Astrocyte of the spinal cord (primary cell): ENCODE data around the gene FOSL2.

Experiments used
- DNase-seq: peaks from one replicate; pipeline ENCODE4 v3.0.0; 2011; ENCODE audit warnings: low read depth, low spot score
- H3K4me3 ChIP-seq: 2 replicates; pipeline ENCODE4 v1.5.1; 2011; ENCODE audit warnings: low read depth, mild to moderate bottlenecking, low read length, moderate library complexity
- in situ Hi-C: cut with HindIII; loops from 2 replicates; pipeline ENCODE4 v1.10.0; 2017; ENCODE audit warnings: low sequenced_read_pairs
- TF ChIP-seq, protein P1 (sequence below): IDR thresholded peaks from 2 replicates; pipeline ENCODE4 v1.5.1; 2012; ENCODE audit warnings: low read depth, mild to moderate bottlenecking, low read length, inconsistent platforms

The FOSL2 gene

DNA sequence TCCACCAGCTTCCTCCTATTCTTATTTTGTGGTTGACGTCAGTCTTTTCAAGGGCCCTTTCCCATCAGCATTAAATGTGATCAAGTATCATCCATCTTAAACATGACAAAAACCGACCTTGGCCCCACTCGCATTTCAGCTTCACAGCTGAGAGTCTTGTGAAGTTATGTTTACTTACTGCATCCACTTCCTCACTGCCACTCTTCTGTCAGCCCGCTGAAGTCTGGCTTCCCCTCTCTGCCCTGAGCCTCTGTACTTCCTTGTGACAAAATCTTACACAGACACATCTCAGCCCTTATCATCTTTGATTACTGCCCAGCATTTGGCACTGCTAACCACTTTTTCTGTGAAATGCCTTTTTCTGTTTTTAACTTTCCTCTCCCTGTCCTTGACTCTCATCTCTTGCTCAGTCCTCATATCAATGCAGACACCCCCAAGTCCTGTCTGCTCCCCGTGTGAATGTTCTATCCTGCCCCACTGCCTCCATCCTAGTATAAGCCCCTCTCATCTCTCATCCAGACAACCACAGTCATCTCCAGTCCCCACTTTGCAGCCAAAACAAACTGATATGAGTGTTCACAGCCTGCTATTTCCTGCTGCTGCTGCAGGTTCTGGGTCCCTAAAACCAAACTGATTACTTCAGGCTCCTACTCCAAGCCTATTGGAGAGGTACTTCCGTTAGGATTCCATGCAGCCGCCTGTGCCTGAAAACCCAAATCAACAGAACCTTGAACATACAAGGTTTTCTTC, 31.4 kb downstream of the FOSL2 start:
- no peak overlapping the region for H3K4me3 ChIP-seq
- peak; percentile 12 for DNase-seq
- in situ Hi-C loops = no loop called here
- TF ChIP-seq, protein P1, sequence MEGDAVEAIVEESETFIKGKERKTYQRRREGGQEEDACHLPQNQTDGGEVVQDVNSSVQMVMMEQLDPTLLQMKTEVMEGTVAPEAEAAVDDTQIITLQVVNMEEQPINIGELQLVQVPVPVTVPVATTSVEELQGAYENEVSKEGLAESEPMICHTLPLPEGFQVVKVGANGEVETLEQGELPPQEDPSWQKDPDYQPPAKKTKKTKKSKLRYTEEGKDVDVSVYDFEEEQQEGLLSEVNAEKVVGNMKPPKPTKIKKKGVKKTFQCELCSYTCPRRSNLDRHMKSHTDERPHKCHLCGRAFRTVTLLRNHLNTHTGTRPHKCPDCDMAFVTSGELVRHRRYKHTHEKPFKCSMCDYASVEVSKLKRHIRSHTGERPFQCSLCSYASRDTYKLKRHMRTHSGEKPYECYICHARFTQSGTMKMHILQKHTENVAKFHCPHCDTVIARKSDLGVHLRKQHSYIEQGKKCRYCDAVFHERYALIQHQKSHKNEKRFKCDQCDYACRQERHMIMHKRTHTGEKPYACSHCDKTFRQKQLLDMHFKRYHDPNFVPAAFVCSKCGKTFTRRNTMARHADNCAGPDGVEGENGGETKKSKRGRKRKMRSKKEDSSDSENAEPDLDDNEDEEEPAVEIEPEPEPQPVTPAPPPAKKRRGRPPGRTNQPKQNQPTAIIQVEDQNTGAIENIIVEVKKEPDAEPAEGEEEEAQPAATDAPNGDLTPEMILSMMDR = no peak

DNA sequence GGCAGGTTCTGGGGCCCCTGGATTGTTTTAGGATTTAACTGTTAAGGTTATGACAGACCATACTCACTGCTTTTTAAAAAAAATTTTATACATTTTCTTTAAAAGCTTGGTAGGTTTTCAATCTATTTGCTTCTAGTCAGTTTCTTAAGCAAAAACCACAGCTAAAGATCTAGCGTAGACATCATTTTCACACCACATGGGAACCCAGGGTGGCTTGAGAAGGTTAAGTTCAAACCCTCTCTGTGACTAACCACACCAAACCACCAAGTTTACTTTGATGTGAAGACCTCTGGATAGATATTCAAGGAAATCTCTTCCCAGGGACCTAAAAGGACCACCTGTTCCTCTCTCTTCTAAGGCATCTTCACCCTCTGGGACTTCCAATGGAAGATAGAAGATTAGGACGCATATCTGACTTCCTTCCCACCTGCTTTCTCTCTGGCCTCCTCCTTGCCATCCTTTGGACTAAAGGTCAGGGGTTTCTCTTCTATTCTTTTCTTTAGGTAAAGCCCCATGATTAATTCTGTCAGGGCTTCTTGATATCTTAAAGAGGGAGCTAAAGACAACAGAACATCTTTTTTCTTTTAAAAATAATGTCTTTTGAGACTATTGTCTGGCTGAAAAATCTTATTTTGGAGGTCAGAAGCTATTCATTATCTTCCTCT, 32.3 kb downstream of the FOSL2 start:
- TF ChIP-seq, protein P1 = no peak
- in situ Hi-C loops = no loop called here
- H3K4me3 ChIP-seq = no peak overlapping the region
- DNase-seq = no peak

DNA sequence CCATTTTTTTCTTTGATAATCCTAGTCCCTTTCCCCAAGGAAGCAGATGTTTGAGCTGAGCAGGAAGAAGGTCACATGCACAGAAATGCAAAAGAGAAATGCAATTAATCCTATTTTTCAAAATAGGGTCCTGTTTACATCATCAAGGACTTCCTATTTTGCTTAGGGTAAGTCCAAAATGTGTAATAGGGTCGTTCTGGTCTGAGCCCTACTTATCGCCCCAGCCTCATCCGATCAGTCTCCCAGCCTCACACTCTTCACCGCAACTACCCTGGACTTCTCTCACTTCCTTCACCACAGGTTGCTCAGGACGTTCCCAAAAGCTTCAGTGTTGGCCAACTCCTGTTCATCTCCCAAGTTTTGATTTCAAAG, 32.8 kb downstream of the FOSL2 start:
- TF ChIP-seq, protein P1 = no peak
- H3K4me3 ChIP-seq = no peak overlapping the region
- DNase-seq = no peak
- in situ Hi-C loops = no loop called here

DNA sequence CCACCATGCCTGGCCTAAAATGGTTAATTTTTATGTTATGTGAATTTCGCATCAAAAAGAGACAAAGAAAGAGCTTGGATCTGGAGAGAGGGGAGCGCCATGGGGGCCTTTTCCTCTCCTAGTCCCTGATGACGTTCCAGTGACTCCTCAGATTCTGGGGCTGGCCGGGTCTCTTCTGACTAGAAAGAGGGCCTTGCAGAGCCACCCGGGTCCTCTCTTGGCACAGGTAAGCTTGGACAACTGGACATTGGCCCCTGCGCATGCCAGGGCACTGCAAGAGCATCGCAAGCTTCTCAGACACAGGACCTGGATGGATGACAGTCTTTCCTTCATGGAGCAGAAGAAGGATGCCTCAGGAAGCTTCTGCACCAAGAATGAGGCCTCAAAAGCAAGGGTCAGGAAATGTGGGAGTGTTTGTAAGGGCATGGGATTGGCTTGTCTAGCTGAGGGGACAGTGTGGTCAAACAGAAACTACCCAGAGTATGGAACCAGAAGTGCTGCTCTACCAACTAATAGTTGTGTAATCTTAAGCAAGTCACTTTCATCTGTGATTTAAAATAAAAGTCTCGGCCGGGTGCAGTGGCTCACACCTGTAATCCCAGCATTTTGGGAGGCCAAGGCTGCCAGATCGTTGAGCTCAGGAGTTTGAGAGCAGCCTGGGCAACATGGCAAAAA, 35.2 kb downstream of the FOSL2 start:
- in situ Hi-C loops = no loop called here
- TF ChIP-seq, protein P1 = no peak
- DNase-seq = no peak
- no peak overlapping the region for H3K4me3 ChIP-seq

DNA sequence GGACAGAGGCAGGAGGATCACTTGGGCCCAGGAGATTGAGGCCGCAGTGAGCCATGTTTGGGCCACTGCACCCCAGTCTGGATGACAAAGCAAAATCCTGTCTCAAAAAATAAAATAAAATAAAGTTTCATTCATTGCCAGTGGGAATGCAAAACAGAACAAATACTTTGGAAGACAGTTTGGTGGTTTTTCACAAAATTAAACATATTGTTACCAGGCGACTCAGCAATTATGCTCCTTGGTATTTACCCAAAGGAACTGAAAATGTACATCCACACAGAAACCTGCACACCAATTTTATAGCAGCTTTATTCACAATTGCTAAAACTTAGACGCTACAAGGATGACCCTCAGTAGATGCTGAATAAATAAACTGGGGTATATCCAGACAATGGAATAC, 35.8 kb downstream of the FOSL2 start:
- TF ChIP-seq, protein P1 = no peak
- no peak overlapping the region for H3K4me3 ChIP-seq
- DNase-seq = no peak
- in situ Hi-C loops = no loop called here

DNA sequence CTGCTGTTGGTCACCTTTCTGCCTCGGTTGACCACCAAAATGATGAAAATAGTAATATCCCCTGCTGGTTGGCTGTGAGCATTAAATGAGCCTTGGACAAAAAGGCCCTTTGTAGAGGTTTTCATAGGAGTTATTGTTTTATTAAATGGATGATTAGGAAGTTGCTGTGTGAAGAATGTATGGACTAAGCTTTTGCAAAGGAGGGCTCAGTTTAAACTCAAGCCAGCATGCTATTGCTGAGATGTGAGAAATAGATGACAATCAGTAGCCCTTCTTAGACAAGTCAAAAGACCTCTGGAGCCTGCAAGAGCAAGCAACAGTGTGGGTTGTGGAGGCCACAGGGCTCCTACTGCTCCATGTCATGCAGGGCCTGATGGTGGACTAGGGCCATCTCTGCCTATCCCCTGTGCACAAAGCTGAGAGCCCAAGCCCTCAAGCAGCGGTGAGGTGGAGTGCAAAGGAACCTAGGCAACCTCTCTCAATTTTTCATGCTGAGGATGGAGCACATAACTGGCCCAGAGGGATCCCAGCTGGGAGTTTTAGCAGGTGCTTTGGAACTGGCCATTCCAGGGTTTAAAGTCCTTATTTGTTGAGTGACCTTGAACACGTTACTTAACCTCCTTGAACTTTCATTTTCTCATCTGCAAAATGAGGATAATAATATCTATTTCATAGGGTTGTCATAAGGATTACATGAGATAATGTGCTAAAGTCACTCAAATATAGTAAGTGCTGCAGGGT, 37.1 kb downstream of the FOSL2 start:
- in situ Hi-C loops = no loop called here
- DNase-seq = no peak
- no peak overlapping the region for H3K4me3 ChIP-seq
- TF ChIP-seq, protein P1 = no peak
